GM23338 (cell line): ENCODE data around the gene FTH1. TPM values are rescaled to one million over a fixed set of nuclear protein-coding genes. Genes with fewer than 3 reads are reported as not detected.

Experiments
- ATAC-seq: fragments of 200-7000 bp; cut with Tn5 transposase; 3 replicates; pipeline ENCODE4 v1.9.1; 2020
- DNase-seq: peaks from one replicate; pipeline ENCODE4 v3.0.0-alpha.2; 2015; ENCODE audit warnings: low spot score
- H2AFZ ChIP-seq: fragments of 200-600 bp; sonication (generic); 2 replicates; pipeline ENCODE4 v1.8.0; 2016; ENCODE audit warnings: antibody characterized with exemption, mild to moderate bottlenecking, moderate library complexity
- H3F3A ChIP-seq: fragments of 200-600 bp; sonication (generic); replicated peaks from 2 replicates; pipeline ENCODE4 v1.8.0; 2017; ENCODE audit warnings: antibody characterized with exemption, mixed run types, low read depth
- H3K27ac ChIP-seq: fragments of 200-600 bp; sonication (generic); 2 replicates; pipeline ENCODE4 v1.6.1; 2016; ENCODE audit warnings: low read depth
- H3K27me3 ChIP-seq: fragments of 200-600 bp; sonication (generic); 2 replicates; pipeline ENCODE4 v1.8.0; 2016; ENCODE audit warnings: mild to moderate bottlenecking, mixed run types, moderate library complexity; ENCODE audit not compliant: insufficient read depth
- H3K36me3 ChIP-seq: fragments of 200-600 bp; sonication (generic); 2 replicates; pipeline ENCODE4 v1.8.0; 2016; ENCODE audit warnings: mild to moderate bottlenecking; ENCODE audit not compliant: insufficient read depth
- H3K4me1 ChIP-seq: fragments of 200-600 bp; sonication (generic); 2 replicates; pipeline ENCODE4 v1.8.0; 2016; ENCODE audit warnings: mild to moderate bottlenecking, moderate library complexity; ENCODE audit not compliant: insufficient read depth
- H3K4me2 ChIP-seq: fragments of 200-600 bp; sonication (generic); 2 replicates; pipeline ENCODE4 v1.7.1; 2017; ENCODE audit warnings: mixed run types
- H3K4me3 ChIP-seq: fragments of 200-600 bp; sonication (generic); 2 replicates; pipeline ENCODE4 v1.6.1; 2016; ENCODE audit warnings: mixed run types
- H3K79me2 ChIP-seq: fragments of 200-600 bp; sonication (generic); replicated peaks from 2 replicates; pipeline ENCODE4 v1.8.0; 2017; ENCODE audit warnings: mild to moderate bottlenecking; ENCODE audit not compliant: insufficient read depth
- H3K9me2 ChIP-seq: fragments of 200-600 bp; sonication (generic); 2 replicates; pipeline ENCODE4 v1.8.0; 2017; ENCODE audit not compliant: insufficient read depth
- H4K20me1 ChIP-seq: fragments of 200-600 bp; sonication (generic); replicated peaks from 2 replicates; pipeline ENCODE4 v1.8.0; 2017; ENCODE audit warnings: mild to moderate bottlenecking; ENCODE audit not compliant: insufficient read depth
- H3K27ac Mint-ChIP-seq: 2 replicates; pipeline ENCODE4 v1.8.0; 2020; ENCODE audit warnings: inconsistent platforms, mild to moderate bottlenecking, moderate library complexity, mixed read lengths
- H3K27me3 Mint-ChIP-seq: 3 replicates; pipeline ENCODE4 v1.8.0; 2022; ENCODE audit warnings: low read depth, mild to moderate bottlenecking, moderate library complexity, mixed read lengths, inconsistent platforms; ENCODE audit not compliant: insufficient read depth, poor library complexity
- H3K36me3 Mint-ChIP-seq: 3 replicates; pipeline ENCODE4 v1.8.0; 2021; ENCODE audit warnings: low read depth, mild to moderate bottlenecking, inconsistent platforms, moderate library complexity, mixed read lengths
- H3K4me1 Mint-ChIP-seq: 3 replicates; pipeline ENCODE4 v1.8.0; 2020; ENCODE audit warnings: mild to moderate bottlenecking, inconsistent platforms, mixed read lengths
- H3K4me3 Mint-ChIP-seq: 3 replicates; pipeline ENCODE4 v1.8.0; 2021; ENCODE audit warnings: moderate library complexity, mild to moderate bottlenecking, inconsistent platforms, mixed read lengths
- H3K9me3 Mint-ChIP-seq: 3 replicates; pipeline ENCODE4 v1.8.0; 2020; ENCODE audit warnings: moderate library complexity, mild to moderate bottlenecking, inconsistent platforms, mixed read lengths
- ETS1 ChIP-seq: IDR thresholded peaks from 2 replicates; pipeline ENCODE4 v1.6.1; 2016; ENCODE audit warnings: antibody characterized with exemption
- EZH2 ChIP-seq: fragments of 200-600 bp; sonication (generic); IDR thresholded peaks from one replicate; pipeline ENCODE4 v1.8.0; 2017; ENCODE audit warnings: antibody characterized with exemption, mild to moderate bottlenecking, low read depth; ENCODE audit not compliant: unreplicated experiment
- EZH2phosphoT487 ChIP-seq: fragments of 200-600 bp; sonication (generic); IDR thresholded peaks from one replicate; pipeline ENCODE4 v1.8.1; 2018; ENCODE audit warnings: antibody characterized with exemption; ENCODE audit not compliant: unreplicated experiment
- JUNB ChIP-seq: IDR thresholded peaks from one replicate; pipeline ENCODE4 v1.6.1; 2016; ENCODE audit warnings: antibody characterized with exemption; ENCODE audit not compliant: unreplicated experiment
- NANOG ChIP-seq: IDR thresholded peaks from 2 replicates; pipeline ENCODE4 v1.6.1; 2016; ENCODE audit warnings: antibody characterized with exemption, borderline replicate concordance
- STAT1 ChIP-seq: IDR thresholded peaks from one replicate; pipeline ENCODE4 v1.6.1; 2016; ENCODE audit warnings: antibody characterized with exemption; ENCODE audit not compliant: unreplicated experiment
- ZNF462 ChIP-seq: fragments of 250-450 bp; sonication (Bioruptor Pico); IDR thresholded peaks from 2 replicates; pipeline ENCODE4 v1.5.0; 2020; ENCODE audit warnings: mild to moderate bottlenecking, moderate library complexity
- polyA plus RNA-seq: library from polyadenylated mRNA; unstranded; fragments of >200 nt; fragmentation: Nextera tagmentation; extraction: Ambion mirVana; gene quantifications from 2 replicates; pipeline ENCODE4 v1.2.1, GENCODE V29; 2016
- total RNA-seq: library from RNA; depleted of rRNA; stranded (reverse); fragments of >200 nt; shearing (Covaris generic); gene quantifications from 2 replicates; pipeline ENCODE4 v1.2.3, GENCODE V29; 2014
- TF ChIP-seq, protein P1 (sequence below): IDR thresholded peaks from one replicate; pipeline ENCODE4 v1.6.1; 2018; ENCODE audit warnings: antibody characterized with exemption; ENCODE audit not compliant: unreplicated experiment
- TF ChIP-seq, protein P2 (sequence below), 2 experiments: fragments of 200-600 bp in 1 of 2; sonication (generic) in 1 of 2; conservative IDR thresholded peaks; 2 replicates each; pipeline versions ENCODE4 v1.5.1 to v1.6.1; 2016 to 2017; ENCODE audit warnings: antibody characterized with exemption in 2 of 2, low read depth in 2 of 2, mild to moderate bottlenecking in 2 of 2, moderate library complexity in 1 of 2

The FTH1 gene
- total and polyA plus RNA-seq, 2 experiments from 2014 or later, result 718 to 2,750 TPM

DNA sequence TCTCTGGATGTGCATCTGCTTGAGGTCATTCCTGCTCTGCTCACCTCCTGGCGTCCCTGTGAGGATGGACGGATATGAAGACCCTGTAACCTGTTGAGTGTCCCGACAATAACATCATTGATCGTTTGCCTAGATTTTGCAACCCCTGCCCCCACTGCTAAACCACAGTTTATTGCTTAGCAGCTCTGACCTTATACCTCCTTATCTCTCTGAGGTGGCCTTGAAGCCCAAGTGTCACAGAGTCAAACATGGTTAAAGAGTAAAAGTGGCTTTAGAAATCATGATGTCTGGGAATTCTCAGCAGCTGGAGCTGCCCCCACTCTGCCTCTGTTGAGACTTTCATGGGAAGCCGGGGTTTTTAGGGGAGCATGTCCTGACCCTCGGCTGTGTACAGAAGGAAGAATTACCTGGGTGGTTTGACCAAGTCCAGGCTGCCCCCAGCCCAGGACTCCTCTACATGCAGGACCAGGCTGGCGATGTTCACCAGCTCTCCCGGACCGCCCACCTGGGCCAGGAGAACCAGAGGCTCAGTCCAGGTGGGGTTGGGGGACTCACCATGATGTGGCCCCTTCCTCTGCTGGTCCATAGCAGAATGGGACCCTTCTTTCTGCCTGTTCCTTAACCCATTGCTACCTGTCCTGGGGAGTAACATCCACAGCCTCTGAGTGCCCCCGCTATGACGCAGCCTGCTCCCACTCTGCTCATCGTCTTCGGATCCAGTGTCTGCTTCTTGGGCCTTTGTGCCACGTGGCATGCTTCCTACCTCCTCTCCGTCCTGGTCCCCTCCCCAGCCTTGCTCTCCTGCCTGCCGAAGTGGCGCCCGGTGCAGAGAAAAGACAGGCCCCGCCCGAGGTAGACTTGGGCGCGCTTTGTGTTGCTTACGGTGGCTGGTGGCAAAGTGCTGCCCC, 33.4 kb upstream of the FTH1 start (continued):
- TF ChIP-seq, protein P1, sequence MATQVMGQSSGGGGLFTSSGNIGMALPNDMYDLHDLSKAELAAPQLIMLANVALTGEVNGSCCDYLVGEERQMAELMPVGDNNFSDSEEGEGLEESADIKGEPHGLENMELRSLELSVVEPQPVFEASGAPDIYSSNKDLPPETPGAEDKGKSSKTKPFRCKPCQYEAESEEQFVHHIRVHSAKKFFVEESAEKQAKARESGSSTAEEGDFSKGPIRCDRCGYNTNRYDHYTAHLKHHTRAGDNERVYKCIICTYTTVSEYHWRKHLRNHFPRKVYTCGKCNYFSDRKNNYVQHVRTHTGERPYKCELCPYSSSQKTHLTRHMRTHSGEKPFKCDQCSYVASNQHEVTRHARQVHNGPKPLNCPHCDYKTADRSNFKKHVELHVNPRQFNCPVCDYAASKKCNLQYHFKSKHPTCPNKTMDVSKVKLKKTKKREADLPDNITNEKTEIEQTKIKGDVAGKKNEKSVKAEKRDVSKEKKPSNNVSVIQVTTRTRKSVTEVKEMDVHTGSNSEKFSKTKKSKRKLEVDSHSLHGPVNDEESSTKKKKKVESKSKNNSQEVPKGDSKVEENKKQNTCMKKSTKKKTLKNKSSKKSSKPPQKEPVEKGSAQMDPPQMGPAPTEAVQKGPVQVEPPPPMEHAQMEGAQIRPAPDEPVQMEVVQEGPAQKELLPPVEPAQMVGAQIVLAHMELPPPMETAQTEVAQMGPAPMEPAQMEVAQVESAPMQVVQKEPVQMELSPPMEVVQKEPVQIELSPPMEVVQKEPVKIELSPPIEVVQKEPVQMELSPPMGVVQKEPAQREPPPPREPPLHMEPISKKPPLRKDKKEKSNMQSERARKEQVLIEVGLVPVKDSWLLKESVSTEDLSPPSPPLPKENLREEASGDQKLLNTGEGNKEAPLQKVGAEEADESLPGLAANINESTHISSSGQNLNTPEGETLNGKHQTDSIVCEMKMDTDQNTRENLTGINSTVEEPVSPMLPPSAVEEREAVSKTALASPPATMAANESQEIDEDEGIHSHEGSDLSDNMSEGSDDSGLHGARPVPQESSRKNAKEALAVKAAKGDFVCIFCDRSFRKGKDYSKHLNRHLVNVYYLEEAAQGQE, result no peak
- no peak for TF ChIP-seq NANOG
- no peak for TF ChIP-seq JUNB
- TF ChIP-seq EZH2phosphoT487, result no peak
- TF ChIP-seq STAT1, result no peak

DNA sequence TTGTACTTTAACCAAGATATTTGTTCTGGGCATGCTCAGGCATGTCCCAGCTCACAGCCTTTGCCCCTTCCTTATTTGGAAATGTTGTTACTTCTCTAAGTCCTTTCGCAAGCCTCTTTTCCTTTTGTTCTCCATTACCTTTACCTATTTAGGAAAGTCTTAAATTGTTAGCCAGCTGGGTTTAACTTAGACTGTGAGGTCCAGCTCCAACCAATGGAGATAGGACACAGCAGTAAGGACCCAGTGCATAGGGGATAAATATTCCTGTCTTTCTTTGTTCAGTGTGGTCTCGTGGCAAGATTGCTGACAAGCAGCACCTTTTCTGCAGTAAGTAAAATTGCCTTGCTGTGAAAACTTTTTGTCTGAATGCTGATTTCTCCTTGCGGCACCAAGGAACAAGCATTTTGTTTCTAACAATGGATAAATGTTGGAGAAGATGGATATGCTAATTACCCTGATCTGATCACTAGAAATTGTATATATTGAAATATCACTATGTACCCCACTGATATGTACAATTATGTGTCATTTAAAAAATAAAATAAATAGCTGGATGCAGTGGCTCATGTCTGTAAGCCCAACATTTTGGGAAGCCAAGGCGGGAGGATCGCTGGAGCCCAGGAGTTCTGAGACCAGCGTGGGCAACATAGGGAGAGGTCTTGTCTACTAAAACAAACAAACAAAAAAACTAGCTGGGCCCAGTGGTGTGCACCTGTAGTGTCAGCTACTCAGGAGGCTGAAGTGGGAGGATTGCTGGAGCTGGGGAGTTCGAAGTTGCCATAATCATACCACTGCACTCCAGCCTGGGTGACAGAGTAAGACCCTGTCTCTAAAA, 31.9 kb upstream of the FTH1 start:
- Histone ChIP-seq H3K27me3 (no peaks in the 10 kb centered on the region), H3K79me2 (no peaks in the 10 kb centered on the region), H3F3A (no peaks in the 10 kb centered on the region), H3K27ac (no peak overlapping the region), H3K9me2 (no peaks in the 10 kb centered on the region; the same call in 1 of the 2 replicates), H3K4me1 (no peaks in the 10 kb centered on the region), H3K4me2 (no peak overlapping the region), H3K4me3 (no peak overlapping the region), H4K20me1 (no peaks in the 10 kb centered on the region), H2AFZ (no peak overlapping the region), H3K36me3 (0 out of 2 replicates have a peak, but pooled peaks cover 6% of the 10 kb centered on the region)
- no peak for DNase-seq
- Mint-ChIP-seq H3K4me1 (peaks cover 5% of the 10 kb centered on the region; the same call in 1 of the 3 replicates), H3K27me3 (peaks cover 2% of the 10 kb centered on the region), H3K4me3 (no peak overlapping the region), H3K27ac (no peak overlapping the region), H3K36me3 (peaks cover 20% of the 10 kb centered on the region), H3K9me3 (peaks cover 27% of the 10 kb centered on the region)
- ATAC-seq, result no peak
- TF ChIP-seq ZNF462 (CRISPR knock-in tag) (no peak), ETS1 (no peak), EZH2 (no peak), EZH2phosphoT487 (no peak)
- TF ChIP-seq, protein P2, sequence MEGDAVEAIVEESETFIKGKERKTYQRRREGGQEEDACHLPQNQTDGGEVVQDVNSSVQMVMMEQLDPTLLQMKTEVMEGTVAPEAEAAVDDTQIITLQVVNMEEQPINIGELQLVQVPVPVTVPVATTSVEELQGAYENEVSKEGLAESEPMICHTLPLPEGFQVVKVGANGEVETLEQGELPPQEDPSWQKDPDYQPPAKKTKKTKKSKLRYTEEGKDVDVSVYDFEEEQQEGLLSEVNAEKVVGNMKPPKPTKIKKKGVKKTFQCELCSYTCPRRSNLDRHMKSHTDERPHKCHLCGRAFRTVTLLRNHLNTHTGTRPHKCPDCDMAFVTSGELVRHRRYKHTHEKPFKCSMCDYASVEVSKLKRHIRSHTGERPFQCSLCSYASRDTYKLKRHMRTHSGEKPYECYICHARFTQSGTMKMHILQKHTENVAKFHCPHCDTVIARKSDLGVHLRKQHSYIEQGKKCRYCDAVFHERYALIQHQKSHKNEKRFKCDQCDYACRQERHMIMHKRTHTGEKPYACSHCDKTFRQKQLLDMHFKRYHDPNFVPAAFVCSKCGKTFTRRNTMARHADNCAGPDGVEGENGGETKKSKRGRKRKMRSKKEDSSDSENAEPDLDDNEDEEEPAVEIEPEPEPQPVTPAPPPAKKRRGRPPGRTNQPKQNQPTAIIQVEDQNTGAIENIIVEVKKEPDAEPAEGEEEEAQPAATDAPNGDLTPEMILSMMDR (conservative IDR thresholded peaks at IDR 0.05; ENCODE audit: low read depth in 2 of 2), result no peak
